SU-DHL-6 (cell line): ENCODE data around the gene MMRN2.

ENCODE experiments used
- H2AFZ ChIP-seq: fragments of 200-600 bp; sonication (generic); 2 replicates; pipeline ENCODE4 v1.6.1; 2014; ENCODE audit warnings: low read depth, mild to moderate bottlenecking, moderate library complexity, mixed read lengths, antibody characterized with exemption, low read length; ENCODE audit not compliant: severe bottlenecking
- H3F3A ChIP-seq: fragments of 200-600 bp; shearing (Covaris generic); 2 replicates; pipeline ENCODE4 v1.6.0; 2016; ENCODE audit warnings: antibody characterized with exemption, mild to moderate bottlenecking; ENCODE audit not compliant: insufficient read depth
- H3K27ac ChIP-seq: fragments of 200-600 bp; sonication (generic); 2 replicates; pipeline ENCODE4 v1.5.1; 2016; ENCODE audit warnings: low read depth, mild to moderate bottlenecking, low read length, moderate library complexity, mixed read lengths
- H3K27me3 ChIP-seq: fragments of 200-600 bp; sonication (generic), shearing (Covaris generic); 2 replicates; pipeline ENCODE4 v1.6.0; 2014; ENCODE audit warnings: mild to moderate bottlenecking, low read length
- H3K36me3 ChIP-seq: fragments of 200-600 bp; sonication (generic); 2 replicates; pipeline ENCODE4 v1.6.1; 2014; ENCODE audit warnings: mild to moderate bottlenecking, low read length, mixed read lengths
- H3K4me2 ChIP-seq: fragments of 300-600, 200-600 bp; shearing (Covaris generic), sonication (generic); 2 replicates; pipeline ENCODE4 v1.6.0; 2014; ENCODE audit warnings: low read length, low read depth, mild to moderate bottlenecking; ENCODE audit not compliant: poor library complexity, severe bottlenecking
- H3K4me3 ChIP-seq: fragments of 200-600 bp; sonication (generic); 2 replicates; pipeline ENCODE4 v1.5.1; 2014; ENCODE audit warnings: antibody characterized with exemption, low read length, mild to moderate bottlenecking, mixed read lengths; ENCODE audit not compliant: insufficient read depth, poor library complexity, severe bottlenecking
- H3K79me2 ChIP-seq: fragments of 200-600 bp; sonication (generic); 2 replicates; pipeline ENCODE4 v1.6.1; 2014; ENCODE audit warnings: mild to moderate bottlenecking, low read length, moderate library complexity; ENCODE audit not compliant: insufficient read depth
- H3K9ac ChIP-seq: fragments of 200-600 bp; sonication (generic); 2 replicates; pipeline ENCODE4 v1.7.0; 2014; ENCODE audit warnings: mild to moderate bottlenecking, low read length
- H3K9me2 ChIP-seq: fragments of 200-600 bp; sonication (generic); replicated peaks from 2 replicates; pipeline ENCODE4 v1.6.1; 2014; ENCODE audit warnings: low read length; ENCODE audit not compliant: insufficient read depth
- H3K9me3 ChIP-seq: fragments of 200-600 bp; sonication (generic); 2 replicates; pipeline ENCODE4 v1.6.1; 2014; ENCODE audit warnings: low read length, mixed read lengths; ENCODE audit not compliant: insufficient read depth
- H4K20me1 ChIP-seq: fragments of 200-600 bp; sonication (generic); 2 replicates; pipeline ENCODE4 v1.6.1; 2014; ENCODE audit warnings: low read depth, mild to moderate bottlenecking, antibody characterized with exemption, low read length, moderate library complexity, mixed read lengths
- CTCF ChIP-seq: fragments of 200-600 bp; sonication (generic); IDR thresholded peaks from one replicate; pipeline ENCODE4 v1.5.1; 2017; ENCODE audit warnings: antibody characterized with exemption, mild to moderate bottlenecking, low read length, moderate library complexity; ENCODE audit not compliant: insufficient read depth, poor library complexity, severe bottlenecking
- EZH2phosphoT487 ChIP-seq: fragments of 200-600 bp; sonication (generic), shearing (Covaris generic); conservative IDR thresholded peaks from 2 replicates; pipeline ENCODE4 v1.6.1; 2018; ENCODE audit warnings: mild to moderate bottlenecking, antibody characterized with exemption, low read length, moderate library complexity, mixed read lengths

MMRN2 gene

DNA sequence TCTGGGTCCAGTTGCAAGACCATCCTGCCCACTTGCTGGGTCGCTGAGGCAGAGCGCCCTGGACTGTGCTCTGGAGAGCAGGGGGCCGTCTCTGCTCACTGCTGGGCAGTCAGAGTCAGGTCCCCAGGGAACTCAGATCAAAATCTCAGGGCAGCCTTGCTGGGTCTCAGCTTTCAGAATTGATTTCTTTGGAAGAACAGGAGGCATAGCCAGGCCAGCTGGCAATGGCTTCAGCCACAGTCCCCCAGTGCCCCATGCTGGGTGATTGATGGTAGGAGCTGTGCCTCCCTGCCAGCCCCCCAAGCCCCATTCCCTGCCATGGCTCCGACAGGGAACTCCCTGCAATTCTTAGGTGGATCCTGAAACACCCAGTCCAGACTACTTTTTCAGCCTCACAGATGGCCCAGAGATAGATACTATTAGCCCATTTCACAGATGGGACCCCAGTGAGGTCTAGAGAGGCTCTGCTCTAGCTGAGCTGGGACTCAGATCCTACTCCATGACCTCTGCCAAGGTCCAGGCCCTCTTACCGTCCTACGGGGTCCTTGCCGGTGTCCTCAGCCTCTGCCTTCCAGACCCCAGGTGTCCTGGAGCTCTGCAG is 467 bp downstream of the MMRN2 start:
- no peak for TF ChIP-seq EZH2phosphoT487
- no peak for TF ChIP-seq CTCF
- Histone ChIP-seq H3K27ac (no peak overlapping the region), H3K36me3 (no peaks in the 10 kb centered on the region), H3K27me3 (no peaks in the 10 kb centered on the region), H3K9me3 (no peaks in the 10 kb centered on the region), H3K79me2 (no peaks in the 10 kb centered on the region), H3K4me3 (no peak overlapping the region), H2AFZ (no peak overlapping the region), H3K4me2 (no peak overlapping the region), H3K9me2 (no peaks in the 10 kb centered on the region), H3K9ac (no peak overlapping the region), H3F3A (no peaks in the 10 kb centered on the region), H4K20me1 (no peaks in the 10 kb centered on the region)

GRCh38 chr10:86956195-86956847 is 1.1 kb downstream of the MMRN2 start:
- Histone ChIP-seq H3K9me3 (no peaks in the 10 kb centered on the region), H3K9me2 (no peaks in the 10 kb centered on the region), H3K9ac (no peak overlapping the region), H3K4me2 (no peak overlapping the region), H3K4me3 (no peak overlapping the region), H3F3A (no peaks in the 10 kb centered on the region), H4K20me1 (no peaks in the 10 kb centered on the region), H3K27ac (no peak overlapping the region), H3K36me3 (no peaks in the 10 kb centered on the region), H3K79me2 (no peaks in the 10 kb centered on the region), H3K27me3 (no peaks in the 10 kb centered on the region), H2AFZ (no peak overlapping the region)
- TF ChIP-seq CTCF (no peak), EZH2phosphoT487 (no peak)

- Histone ChIP-seq H3K27ac (no peak overlapping the region), H4K20me1 (no peaks in the 10 kb centered on the region), H3K9ac (no peak overlapping the region), H3K9me2 (no peaks in the 10 kb centered on the region), H3K27me3 (no peaks in the 10 kb centered on the region), H3K36me3 (no peaks in the 10 kb centered on the region), H2AFZ (no peak overlapping the region), H3K9me3 (no peaks in the 10 kb centered on the region), H3K4me2 (no peak overlapping the region), H3K4me3 (no peak overlapping the region), H3F3A (no peaks in the 10 kb centered on the region), H3K79me2 (no peaks in the 10 kb centered on the region)
- TF ChIP-seq EZH2phosphoT487 (no peak), CTCF (no peak)
Observed at GRCh38 chr10:86955501-86956194, 1.8 kb downstream of the MMRN2 start.
